PFSK-1 (cell line): ENCODE results near the gene TRIM63.

Experiments used
- POLR2AphosphoS5 ChIP-seq: IDR thresholded peaks from 2 replicates; pipeline ENCODE4 v1.6.1; 2012; ENCODE audit warnings: low read depth, mild to moderate bottlenecking, control low read depth, low read length, moderate library complexity
- TAF1 ChIP-seq: IDR thresholded peaks from 2 replicates; pipeline ENCODE4 v1.6.1; 2012; ENCODE audit warnings: low read length, control low read depth, borderline replicate concordance; ENCODE audit not compliant: insufficient read depth
- TF ChIP-seq, protein P1 (sequence below), 2 experiments: IDR thresholded peaks; 2 replicates each; pipeline versions ENCODE4 v1.6.1 to v1.8.0; 2011 to 2012; ENCODE audit warnings: low read depth in 2 of 2, low read length in 2 of 2, control low read depth in 1 of 2, inconsistent platforms in 1 of 2, mild to moderate bottlenecking in 1 of 2, moderate library complexity in 1 of 2; ENCODE audit not compliant: insufficient read depth in 1 of 2

DNA sequence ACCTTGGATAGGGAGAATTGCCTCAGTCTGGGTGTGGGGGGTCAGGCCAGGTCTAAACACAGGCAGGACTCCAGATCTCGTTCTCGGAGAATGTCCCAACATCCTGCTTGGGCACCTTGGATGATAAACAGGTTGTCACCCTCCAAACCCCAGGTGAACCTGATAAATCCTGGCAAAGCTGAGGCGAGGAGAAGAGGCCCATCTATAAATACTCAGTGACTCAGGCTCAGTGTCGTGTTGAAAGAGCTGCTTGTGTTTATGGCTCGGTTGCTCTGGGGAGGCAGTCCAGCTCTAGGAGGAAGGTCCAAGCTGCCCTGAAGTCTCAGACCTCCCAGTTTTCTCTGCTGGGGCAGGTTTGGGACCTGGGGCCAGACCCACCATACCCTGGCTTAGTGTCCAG is 15.8 kb upstream of the TRIM63 start:
- TF ChIP-seq, protein P1, sequence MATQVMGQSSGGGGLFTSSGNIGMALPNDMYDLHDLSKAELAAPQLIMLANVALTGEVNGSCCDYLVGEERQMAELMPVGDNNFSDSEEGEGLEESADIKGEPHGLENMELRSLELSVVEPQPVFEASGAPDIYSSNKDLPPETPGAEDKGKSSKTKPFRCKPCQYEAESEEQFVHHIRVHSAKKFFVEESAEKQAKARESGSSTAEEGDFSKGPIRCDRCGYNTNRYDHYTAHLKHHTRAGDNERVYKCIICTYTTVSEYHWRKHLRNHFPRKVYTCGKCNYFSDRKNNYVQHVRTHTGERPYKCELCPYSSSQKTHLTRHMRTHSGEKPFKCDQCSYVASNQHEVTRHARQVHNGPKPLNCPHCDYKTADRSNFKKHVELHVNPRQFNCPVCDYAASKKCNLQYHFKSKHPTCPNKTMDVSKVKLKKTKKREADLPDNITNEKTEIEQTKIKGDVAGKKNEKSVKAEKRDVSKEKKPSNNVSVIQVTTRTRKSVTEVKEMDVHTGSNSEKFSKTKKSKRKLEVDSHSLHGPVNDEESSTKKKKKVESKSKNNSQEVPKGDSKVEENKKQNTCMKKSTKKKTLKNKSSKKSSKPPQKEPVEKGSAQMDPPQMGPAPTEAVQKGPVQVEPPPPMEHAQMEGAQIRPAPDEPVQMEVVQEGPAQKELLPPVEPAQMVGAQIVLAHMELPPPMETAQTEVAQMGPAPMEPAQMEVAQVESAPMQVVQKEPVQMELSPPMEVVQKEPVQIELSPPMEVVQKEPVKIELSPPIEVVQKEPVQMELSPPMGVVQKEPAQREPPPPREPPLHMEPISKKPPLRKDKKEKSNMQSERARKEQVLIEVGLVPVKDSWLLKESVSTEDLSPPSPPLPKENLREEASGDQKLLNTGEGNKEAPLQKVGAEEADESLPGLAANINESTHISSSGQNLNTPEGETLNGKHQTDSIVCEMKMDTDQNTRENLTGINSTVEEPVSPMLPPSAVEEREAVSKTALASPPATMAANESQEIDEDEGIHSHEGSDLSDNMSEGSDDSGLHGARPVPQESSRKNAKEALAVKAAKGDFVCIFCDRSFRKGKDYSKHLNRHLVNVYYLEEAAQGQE (IDR thresholded peaks at IDR 0.05; ENCODE audit: insufficient read depth in 1 of 2, low read depth in 2 of 2, low read length in 2 of 2): no peak
- TF ChIP-seq POLR2AphosphoS5 (no peak), TAF1 (no peak)
